ENCODE results near the gene YIPF3. TPM values are rescaled to one million over a fixed set of nuclear protein-coding genes. Genes with fewer than 3 reads are reported as not detected.

Gene YIPF3
- total and polyA plus RNA-seq, 2 donors (not counting 1 experiment from before 2014, with no cell fraction given) = 64.3 to 92.6 TPM

DNA sequence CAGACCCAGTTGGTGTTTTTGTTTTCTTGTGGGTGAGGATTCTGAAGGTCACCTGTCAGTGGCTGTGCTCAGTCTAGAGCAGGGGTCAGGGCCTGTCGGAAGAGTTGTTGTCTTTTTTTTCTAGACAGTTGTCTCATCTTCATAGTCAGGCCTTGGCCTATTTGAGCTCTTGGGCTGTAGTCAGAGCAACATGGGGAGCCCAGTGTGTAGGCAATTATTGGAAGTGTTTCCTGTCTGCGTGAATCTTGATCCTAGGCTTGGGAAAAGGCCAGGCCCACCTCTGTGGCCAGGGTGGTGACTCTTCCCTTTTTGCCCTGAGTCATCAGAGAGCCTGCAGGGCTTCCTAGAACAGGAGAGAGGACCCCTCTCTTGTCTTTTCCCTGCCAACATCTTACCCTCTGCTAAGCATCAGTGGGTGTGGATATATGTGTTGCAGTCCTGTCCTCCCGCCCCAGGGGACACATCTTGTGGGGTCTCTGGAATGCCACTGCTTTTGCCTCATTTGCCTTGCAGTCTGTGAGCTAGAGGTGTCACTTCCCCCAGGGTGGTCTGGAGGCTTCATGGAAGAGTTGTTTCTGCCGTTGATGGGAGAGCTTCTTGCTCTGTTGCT, 28.0 kb downstream of the YIPF3 start:
- no peak overlapping the region for H3K4me3 Mint-ChIP-seq
- DNase-seq = no peak
- ChIA-PET POLR2A (no interaction called here), CTCF (no interaction called here)
- 76% methylated on average over 4 of the region's 4 CpGs for WGBS (ENCODE audit: insufficient coverage)
- intact Hi-C loops (cut with micrococcal nuclease) = no loop called here
- no peak overlapping the region for H3K4me3 ChIP-seq (ENCODE audit: control extremely low read depth in 1 of 5, extremely low read depth in 1 of 5, insufficient read depth in 1 of 5, low read depth in 2 of 5, low read length in 4 of 5)
- peaks cover 28% of the 10 kb centered on the region for H4K20me1 ChIP-seq (ENCODE audit: control insufficient read depth, insufficient read depth, low read length, poor library complexity, severe bottlenecking)
- no peak overlapping the region for H3K4me2 ChIP-seq (replicated peaks; ENCODE audit: low read depth, low read length, poor library complexity, severe bottlenecking)
- peaks cover 8% of the 10 kb centered on the region for H3K4me1 Mint-ChIP-seq
- H3K27ac ChIP-seq (ENCODE audit: low read length in 2 of 2) = no peak overlapping the region
- H3K9ac ChIP-seq (ENCODE audit: low read length) = no peak overlapping the region
- no peaks in the 10 kb centered on the region for H3K4me1 ChIP-seq (ENCODE audit: control insufficient read depth in 2 of 2, insufficient read depth in 2 of 2, low read length in 2 of 2)
- no peak overlapping the region for H2AFZ ChIP-seq (ENCODE audit: insufficient read depth, low read depth, low read length, poor library complexity, severe bottlenecking)
- H3K9me3 Mint-ChIP-seq (ENCODE audit: insufficient read depth) = no peaks in the 10 kb centered on the region
- no peaks in the 10 kb centered on the region for H3K27me3 ChIP-seq (replicated peaks in 1 of 4; ENCODE audit: control extremely low read depth in 1 of 4, control insufficient read depth in 3 of 4, insufficient read depth in 4 of 4, low read length in 3 of 4)
- H3K9me3 ChIP-seq (ENCODE audit: control extremely low read depth in 1 of 3, control insufficient read depth in 2 of 3, insufficient read depth in 1 of 3, low read length in 2 of 3) = no peaks in the 10 kb centered on the region
- TF ChIP-seq, protein P1, sequence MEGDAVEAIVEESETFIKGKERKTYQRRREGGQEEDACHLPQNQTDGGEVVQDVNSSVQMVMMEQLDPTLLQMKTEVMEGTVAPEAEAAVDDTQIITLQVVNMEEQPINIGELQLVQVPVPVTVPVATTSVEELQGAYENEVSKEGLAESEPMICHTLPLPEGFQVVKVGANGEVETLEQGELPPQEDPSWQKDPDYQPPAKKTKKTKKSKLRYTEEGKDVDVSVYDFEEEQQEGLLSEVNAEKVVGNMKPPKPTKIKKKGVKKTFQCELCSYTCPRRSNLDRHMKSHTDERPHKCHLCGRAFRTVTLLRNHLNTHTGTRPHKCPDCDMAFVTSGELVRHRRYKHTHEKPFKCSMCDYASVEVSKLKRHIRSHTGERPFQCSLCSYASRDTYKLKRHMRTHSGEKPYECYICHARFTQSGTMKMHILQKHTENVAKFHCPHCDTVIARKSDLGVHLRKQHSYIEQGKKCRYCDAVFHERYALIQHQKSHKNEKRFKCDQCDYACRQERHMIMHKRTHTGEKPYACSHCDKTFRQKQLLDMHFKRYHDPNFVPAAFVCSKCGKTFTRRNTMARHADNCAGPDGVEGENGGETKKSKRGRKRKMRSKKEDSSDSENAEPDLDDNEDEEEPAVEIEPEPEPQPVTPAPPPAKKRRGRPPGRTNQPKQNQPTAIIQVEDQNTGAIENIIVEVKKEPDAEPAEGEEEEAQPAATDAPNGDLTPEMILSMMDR (IDR thresholded peaks at IDR 0.05) = no peak
- TF ChIP-seq EZH2 (IDR thresholded peaks at IDR 0.05; ENCODE audit: borderline replicate concordance, insufficient read depth, low read depth, low read length, poor library complexity, severe bottlenecking) = no peak
- H3K27me3 Mint-ChIP-seq = no peaks in the 10 kb centered on the region
- peaks cover 0 to 19% of the 10 kb centered on the region in 2 experiments for H3K36me3 ChIP-seq (replicated peaks in 1 of 2; ENCODE audit: control extremely low read depth in 1 of 2, control insufficient read depth in 1 of 2, extremely low read depth in 1 of 2, insufficient read depth in 2 of 2, low read length in 1 of 2)
- H3K27ac Mint-ChIP-seq = no peak overlapping the region
- H3K79me2 ChIP-seq (ENCODE audit: control insufficient read depth, insufficient read depth, low read length) = peaks cover 34% of the 10 kb centered on the region
- no peak for ATAC-seq (ENCODE audit: low read depth)

DNA sequence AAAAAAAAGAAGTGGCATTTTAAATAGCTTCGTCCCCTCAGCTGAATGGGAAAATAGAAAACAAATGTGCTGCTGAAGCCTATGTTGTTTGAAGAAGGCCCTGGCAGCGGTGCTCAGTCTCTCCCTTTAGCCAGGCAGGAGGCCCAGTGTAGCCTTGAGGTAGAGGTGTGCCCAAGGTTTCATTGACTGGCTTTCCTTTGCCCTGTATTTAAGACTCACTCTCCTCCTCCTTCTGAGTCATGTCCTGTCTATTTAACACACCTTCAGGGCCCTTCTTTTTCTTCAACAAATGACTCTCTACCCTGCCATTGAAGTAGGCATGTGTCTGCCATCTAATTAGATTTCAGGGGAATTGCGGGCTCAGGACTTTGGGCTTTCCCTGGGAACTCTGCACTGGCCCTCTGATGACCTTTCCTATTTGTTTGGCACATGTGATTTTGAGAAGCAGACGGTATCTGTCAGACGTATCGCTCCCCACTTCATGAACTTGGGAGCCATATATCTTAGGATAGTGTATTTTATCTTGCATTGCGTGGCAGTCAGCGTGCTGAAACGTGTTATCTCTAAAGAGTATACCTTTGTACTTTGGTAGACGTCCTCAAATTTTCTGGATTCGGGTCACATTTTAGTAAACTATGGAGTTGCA, 35.0 kb downstream of the YIPF3 start:
- H3K4me2 ChIP-seq (replicated peaks; ENCODE audit: low read depth, low read length, poor library complexity, severe bottlenecking) = no peak overlapping the region
- H3K27me3 Mint-ChIP-seq = no peaks in the 10 kb centered on the region
- ChIA-PET POLR2A (interaction anchor here (0.7 kb wide), 2 partner anchors 41 to 498 kb away, joined by 8 to 9 read pairs; no protein-coding TSS in a partner anchor), CTCF (no interaction called here)
- intact Hi-C loops (cut with micrococcal nuclease) = no loop called here
- peaks cover 12 to 21% of the 10 kb centered on the region in 2 donors for H3K4me1 ChIP-seq (ENCODE audit: control insufficient read depth in 2 of 2, insufficient read depth in 2 of 2, low read length in 2 of 2)
- no peak for ATAC-seq (ENCODE audit: low read depth)
- H3K36me3 ChIP-seq (replicated peaks in 1 of 2; ENCODE audit: control extremely low read depth in 1 of 2, control insufficient read depth in 1 of 2, extremely low read depth in 1 of 2, insufficient read depth in 2 of 2, low read length in 1 of 2) = peaks cover 0 to 3% of the 10 kb centered on the region in 2 experiments
- no peak overlapping the region for H3K4me3 ChIP-seq (ENCODE audit: control extremely low read depth in 1 of 5, extremely low read depth in 1 of 5, insufficient read depth in 1 of 5, low read depth in 2 of 5, low read length in 4 of 5)
- H2AFZ ChIP-seq (ENCODE audit: insufficient read depth, low read depth, low read length, poor library complexity, severe bottlenecking) = no peak overlapping the region
- peaks cover 40% of the 10 kb centered on the region for H4K20me1 ChIP-seq (ENCODE audit: control insufficient read depth, insufficient read depth, low read length, poor library complexity, severe bottlenecking)
- H3K27ac ChIP-seq (ENCODE audit: low read length in 2 of 2) = no peak overlapping the region
- no peak for DNase-seq
- H3K4me3 Mint-ChIP-seq = no peak overlapping the region
- H3K9me3 Mint-ChIP-seq (ENCODE audit: insufficient read depth) = no peaks in the 10 kb centered on the region
- no peak overlapping the region for H3K9ac ChIP-seq (ENCODE audit: low read length)
- H3K27ac Mint-ChIP-seq = no peak overlapping the region
- 95% methylated on average over 11 of the region's 11 CpGs for WGBS (ENCODE audit: insufficient coverage)
- no peaks in the 10 kb centered on the region for H3K9me3 ChIP-seq (ENCODE audit: control extremely low read depth in 1 of 3, control insufficient read depth in 2 of 3, insufficient read depth in 1 of 3, low read length in 2 of 3)
- TF ChIP-seq, protein P1 (IDR thresholded peaks at IDR 0.05) = no peak
- no peak for TF ChIP-seq EZH2 (IDR thresholded peaks at IDR 0.05; ENCODE audit: borderline replicate concordance, insufficient read depth, low read depth, low read length, poor library complexity, severe bottlenecking)
- peaks cover 43% of the 10 kb centered on the region for H3K4me1 Mint-ChIP-seq
- peaks cover 87% of the 10 kb centered on the region for H3K79me2 ChIP-seq (ENCODE audit: control insufficient read depth, insufficient read depth, low read length)
- H3K27me3 ChIP-seq (replicated peaks in 1 of 4; ENCODE audit: control extremely low read depth in 1 of 4, control insufficient read depth in 3 of 4, insufficient read depth in 4 of 4, low read length in 3 of 4) = no peaks in the 10 kb centered on the region

All from B cell (primary cell).